HEK293 (cell line): ENCODE measurements around the gene THSD4.

ENCODE experiments used
- CTCF ChIA-PET: fragments of 350-600 bp; formaldehyde crosslinking; extraction: SDS; loops from one replicate; lab custom pipeline; 2021; ENCODE audit warnings: antibody characterized with exemption; lab: Yijun Ruan, JAX
- POLR2A ChIA-PET: fragments of 300-600 bp; formaldehyde crosslinking; extraction: SDS; loops from one replicate; lab custom pipeline; 2020; ENCODE audit warnings: antibody characterized with exemption, inconsistent platforms; lab: Yijun Ruan, JAX
- H3K27ac ChIP-seq: fragments of 200-500 bp; sonication (Bioruptor generic); 2 replicates; pipeline ENCODE4 v1.5.1; 2014; ENCODE audit warnings: low read depth, low read length, control low read depth, inconsistent platforms; ENCODE audit errors: extremely low read depth
- H3K36me3 ChIP-seq, 2 experiments: fragments of 200-500 bp in 1 of 2; sonication (Bioruptor generic) in 1 of 2; 1 replicate in 1 of 2; 2 replicates in 1 of 2; pipeline ENCODE4 v1.5.1; 2014 to 2017; ENCODE audit warnings: inconsistent platforms in 2 of 2, low read length in 2 of 2; ENCODE audit not compliant: control insufficient read depth in 2 of 2, insufficient read depth in 1 of 2
- H3K4me1 ChIP-seq: fragments of 200-500 bp; sonication (Bioruptor generic); 2 replicates; pipeline ENCODE4 v1.5.1; 2014; ENCODE audit warnings: mild to moderate bottlenecking, low read length, inconsistent platforms; ENCODE audit not compliant: control insufficient read depth, insufficient read depth
- H3K4me3 ChIP-seq: 2 replicates; pipeline ENCODE4 v1.5.1; 2011; ENCODE audit warnings: low read depth, mild to moderate bottlenecking, control low read depth, low read length, moderate library complexity
- H3K9me3 ChIP-seq: fragments of 200-500 bp; sonication (Bioruptor generic); 2 replicates; pipeline ENCODE4 v1.5.1; 2014; ENCODE audit warnings: low read depth, low read length, inconsistent platforms; ENCODE audit not compliant: control insufficient read depth, insufficient read depth
- EGR2 ChIP-seq: fragments of 450-650 bp; formaldehyde crosslinking; IDR thresholded peaks from 2 replicates; pipeline ENCODE4 v1.5.1; 2016; ENCODE audit warnings: low read depth, missing biosample characterization, missing genetic modification characterization
- KLF1 ChIP-seq: fragments of 450-650 bp; formaldehyde crosslinking; IDR thresholded peaks from 2 replicates; pipeline ENCODE4 v1.5.1; 2016; ENCODE audit warnings: missing biosample characterization, missing genetic modification characterization
- MYNN ChIP-seq: fragments of 450-650 bp; formaldehyde crosslinking; IDR thresholded peaks from 2 replicates; pipeline ENCODE4 v1.5.1; 2016; ENCODE audit warnings: missing biosample characterization, missing genetic modification characterization, borderline replicate concordance
- SETDB1 ChIP-seq: IDR thresholded peaks from one replicate; pipeline ENCODE4 v1.6.1; 2017; ENCODE audit warnings: mild to moderate bottlenecking, low read length, moderate library complexity, mixed read lengths; ENCODE audit not compliant: insufficient read length
- SP7 ChIP-seq: fragments of 450-650 bp; formaldehyde crosslinking; IDR thresholded peaks from 2 replicates; pipeline ENCODE4 v1.5.1; 2016; ENCODE audit warnings: missing biosample characterization, missing genetic modification characterization
- WT1 ChIP-seq: fragments of 450-650 bp; formaldehyde crosslinking; IDR thresholded peaks from 2 replicates; pipeline ENCODE4 v1.5.1; 2016; ENCODE audit warnings: missing biosample characterization, missing genetic modification characterization
- ZBTB20 ChIP-seq: fragments of 450-650 bp; formaldehyde crosslinking; IDR thresholded peaks from 2 replicates; pipeline ENCODE4 v1.5.1; 2016; ENCODE audit warnings: missing biosample characterization, missing genetic modification characterization
- ZFHX2 ChIP-seq: fragments of 450-650 bp; formaldehyde crosslinking; conservative IDR thresholded peaks from 2 replicates; pipeline ENCODE4 v1.5.1; 2016; ENCODE audit warnings: missing biosample characterization, missing genetic modification characterization
- ZNF24 ChIP-seq: fragments of 450-650 bp; formaldehyde crosslinking; IDR thresholded peaks from 2 replicates; pipeline ENCODE4 v1.5.1; 2016; ENCODE audit warnings: missing biosample characterization, missing genetic modification characterization
- ZNF335 ChIP-seq: fragments of 450-650 bp; formaldehyde crosslinking; conservative IDR thresholded peaks from 2 replicates; pipeline ENCODE4 v1.5.1; 2016; ENCODE audit warnings: missing biosample characterization, missing genetic modification characterization
- ZNF341 ChIP-seq: fragments of 450-650 bp; formaldehyde crosslinking; IDR thresholded peaks from 2 replicates; pipeline ENCODE4; 2016; ENCODE audit warnings: low read depth, missing biosample characterization, missing genetic modification characterization
- ZNF391 ChIP-seq: fragments of 450-650 bp; formaldehyde crosslinking; IDR thresholded peaks from 2 replicates; pipeline ENCODE4 v1.5.1; 2016; ENCODE audit warnings: low read depth, missing biosample characterization, missing genetic modification characterization, borderline replicate concordance
- ZNF416 ChIP-seq: fragments of 450-650 bp; formaldehyde crosslinking; IDR thresholded peaks from 2 replicates; pipeline ENCODE4 v1.5.1; 2016; ENCODE audit warnings: missing biosample characterization, missing genetic modification characterization
- ZNF426 ChIP-seq: fragments of 450-650 bp; formaldehyde crosslinking; IDR thresholded peaks from 2 replicates; pipeline ENCODE4 v1.5.1; 2017; ENCODE audit warnings: missing biosample characterization, missing genetic modification characterization, mild to moderate bottlenecking, inconsistent platforms, moderate library complexity
- ZNF529 ChIP-seq: fragments of 450-650 bp; formaldehyde crosslinking; IDR thresholded peaks from 2 replicates; pipeline ENCODE4 v1.5.1; 2017; ENCODE audit warnings: missing genetic modification characterization, missing biosample characterization; ENCODE audit not compliant: insufficient replicate concordance
- ZNF558 ChIP-seq: fragments of 450-650 bp; formaldehyde crosslinking; IDR thresholded peaks from 2 replicates; pipeline ENCODE4 v1.5.1; 2016; ENCODE audit warnings: missing biosample characterization, missing genetic modification characterization
- ZNF624 ChIP-seq: fragments of 450-650 bp; formaldehyde crosslinking; IDR thresholded peaks from 2 replicates; pipeline ENCODE4 v1.5.1; 2017; ENCODE audit warnings: missing biosample characterization, missing genetic modification characterization
- ZNF658 ChIP-seq: fragments of 450-650 bp; formaldehyde crosslinking; IDR thresholded peaks from 2 replicates; pipeline ENCODE4; 2016; ENCODE audit warnings: missing biosample characterization, missing genetic modification characterization
- ZNF664 ChIP-seq: fragments of 450-650 bp; formaldehyde crosslinking; IDR thresholded peaks from 2 replicates; pipeline ENCODE4 v1.5.1; 2016; ENCODE audit warnings: missing biosample characterization, missing genetic modification characterization
- ZNF677 ChIP-seq: fragments of 450-650 bp; IDR thresholded peaks from 2 replicates; pipeline ENCODE4 v1.5.0; 2018; ENCODE audit warnings: missing biosample characterization, mild to moderate bottlenecking, missing genetic modification characterization, moderate library complexity
- ZNF701 ChIP-seq: fragments of 450-650 bp; formaldehyde crosslinking; IDR thresholded peaks from 2 replicates; pipeline ENCODE4 v1.5.1; 2016; ENCODE audit warnings: missing biosample characterization, missing genetic modification characterization
- ZNF792 ChIP-seq: fragments of 450-650 bp; formaldehyde crosslinking; IDR thresholded peaks from 2 replicates; pipeline ENCODE4 v1.5.1; 2016; ENCODE audit warnings: missing biosample characterization, missing genetic modification characterization
- ZNF843 ChIP-seq: fragments of 450-650 bp; formaldehyde crosslinking; IDR thresholded peaks from 2 replicates; pipeline ENCODE4 v1.5.1; 2016; ENCODE audit warnings: missing biosample characterization, missing genetic modification characterization
- ZSCAN23 ChIP-seq: fragments of 450-650 bp; formaldehyde crosslinking; IDR thresholded peaks from 2 replicates; pipeline ENCODE4 v1.5.1; 2016; ENCODE audit warnings: missing biosample characterization, missing genetic modification characterization
- TF ChIP-seq, protein P1 (sequence below): fragments of 450-650 bp; formaldehyde crosslinking; conservative IDR thresholded peaks from 2 replicates; pipeline ENCODE4 v1.5.1; 2016; ENCODE audit warnings: low read depth, missing biosample characterization, missing genetic modification characterization
- TF ChIP-seq, protein P2 (sequence below): fragments of 450-650 bp; formaldehyde crosslinking; IDR thresholded peaks from 2 replicates; pipeline ENCODE4 v1.5.1; 2017; ENCODE audit warnings: missing biosample characterization, missing genetic modification characterization
- TF ChIP-seq, protein P3 (sequence below): fragments of 450-650 bp; formaldehyde crosslinking; IDR thresholded peaks from 2 replicates; pipeline ENCODE4 v1.5.1; 2016; ENCODE audit warnings: missing biosample characterization, missing genetic modification characterization
- TF ChIP-seq, protein P4 (sequence below): fragments of 450-650 bp; formaldehyde crosslinking; IDR thresholded peaks from 2 replicates; pipeline ENCODE4 v1.5.1; 2016; ENCODE audit warnings: missing biosample characterization, missing genetic modification characterization
- TF ChIP-seq, protein P5 (sequence below): fragments of 450-650 bp; formaldehyde crosslinking; optimal IDR thresholded peaks from 2 replicates; pipeline ENCODE3; 2016; ENCODE audit warnings: missing biosample characterization, mild to moderate bottlenecking, missing genetic modification characterization

Gene THSD4

DNA sequence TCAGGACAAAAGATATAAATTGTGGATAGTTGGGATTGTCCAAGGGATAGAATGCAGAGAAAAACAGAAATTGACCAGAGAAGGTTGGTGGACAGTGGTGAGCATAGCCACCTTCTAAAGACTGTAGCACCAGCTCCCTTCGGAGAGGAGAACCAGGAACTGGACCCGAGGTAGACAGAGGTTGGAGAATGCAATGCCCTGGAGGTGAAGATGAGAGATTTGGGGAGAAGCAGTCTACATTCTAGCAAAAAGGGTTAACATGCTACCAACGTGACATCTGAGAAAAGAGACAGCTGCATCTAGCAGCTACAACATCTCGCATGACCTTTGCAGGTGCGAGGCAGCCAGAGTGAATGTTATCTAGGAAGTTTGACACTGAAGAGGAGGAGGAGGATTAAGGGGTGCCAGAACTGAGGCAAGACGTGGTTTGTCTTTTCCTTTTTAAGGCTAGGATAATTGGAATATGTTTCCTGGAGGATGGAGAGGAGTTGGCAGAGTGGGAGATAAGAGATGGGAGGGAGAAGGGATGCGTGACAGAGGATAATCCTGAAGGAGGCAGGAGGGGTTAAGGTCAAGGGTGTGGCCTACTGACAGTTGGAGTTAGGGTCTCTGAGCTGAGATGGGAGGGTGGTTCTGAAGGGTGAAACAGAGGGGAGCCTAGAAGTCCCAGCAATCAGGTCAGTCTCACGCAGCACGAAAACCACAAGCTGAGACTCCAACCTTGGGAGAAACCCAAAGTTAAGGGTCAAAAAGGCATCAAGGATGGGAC is 591.4 kb downstream of the THSD4 start:
- H3K4me3 ChIP-seq: no peak overlapping the region
- H3K27ac ChIP-seq: no peak overlapping the region
- POLR2A ChIA-PET: no interaction called here
- CTCF ChIA-PET: interaction anchor here (0.8 to 1.5 kb wide), 5 partner anchors 23 to 131 kb away, joined by 3 to 5 read pairs (median 4); no protein-coding TSS in a partner anchor
- H3K36me3 ChIP-seq: no peaks in the 10 kb centered on the region
- no peaks in the 10 kb centered on the region for H3K9me3 ChIP-seq
- H3K4me1 ChIP-seq: peaks cover 23% of the 10 kb centered on the region
- TF ChIP-seq ZNF391 (tag by site-specific recombination): no peak
- TF ChIP-seq ZNF335 (tag by site-specific recombination): no peak
- TF ChIP-seq ZNF624 (tag by site-specific recombination): no peak
- TF ChIP-seq SP7 (tag by site-specific recombination): no peak
- TF ChIP-seq SETDB1: no peak
- no peak for TF ChIP-seq ZNF529
- no peak for TF ChIP-seq ZNF558
- no peak for TF ChIP-seq ZNF701 (tag by site-specific recombination)
- no peak for TF ChIP-seq ZNF792 (tag by site-specific recombination)
- TF ChIP-seq ZNF341: no peak
- no peak for TF ChIP-seq MYNN (tag by site-specific recombination)
- peak; percentile 88 for TF ChIP-seq EGR2 (tag by site-specific recombination)
- TF ChIP-seq ZNF843 (tag by site-specific recombination): no peak
- TF ChIP-seq ZNF426: no peak
- no peak for TF ChIP-seq ZNF658 (tag by site-specific recombination)
- peak; percentile 54 for TF ChIP-seq WT1 (tag by site-specific recombination)
- TF ChIP-seq, protein P1, sequence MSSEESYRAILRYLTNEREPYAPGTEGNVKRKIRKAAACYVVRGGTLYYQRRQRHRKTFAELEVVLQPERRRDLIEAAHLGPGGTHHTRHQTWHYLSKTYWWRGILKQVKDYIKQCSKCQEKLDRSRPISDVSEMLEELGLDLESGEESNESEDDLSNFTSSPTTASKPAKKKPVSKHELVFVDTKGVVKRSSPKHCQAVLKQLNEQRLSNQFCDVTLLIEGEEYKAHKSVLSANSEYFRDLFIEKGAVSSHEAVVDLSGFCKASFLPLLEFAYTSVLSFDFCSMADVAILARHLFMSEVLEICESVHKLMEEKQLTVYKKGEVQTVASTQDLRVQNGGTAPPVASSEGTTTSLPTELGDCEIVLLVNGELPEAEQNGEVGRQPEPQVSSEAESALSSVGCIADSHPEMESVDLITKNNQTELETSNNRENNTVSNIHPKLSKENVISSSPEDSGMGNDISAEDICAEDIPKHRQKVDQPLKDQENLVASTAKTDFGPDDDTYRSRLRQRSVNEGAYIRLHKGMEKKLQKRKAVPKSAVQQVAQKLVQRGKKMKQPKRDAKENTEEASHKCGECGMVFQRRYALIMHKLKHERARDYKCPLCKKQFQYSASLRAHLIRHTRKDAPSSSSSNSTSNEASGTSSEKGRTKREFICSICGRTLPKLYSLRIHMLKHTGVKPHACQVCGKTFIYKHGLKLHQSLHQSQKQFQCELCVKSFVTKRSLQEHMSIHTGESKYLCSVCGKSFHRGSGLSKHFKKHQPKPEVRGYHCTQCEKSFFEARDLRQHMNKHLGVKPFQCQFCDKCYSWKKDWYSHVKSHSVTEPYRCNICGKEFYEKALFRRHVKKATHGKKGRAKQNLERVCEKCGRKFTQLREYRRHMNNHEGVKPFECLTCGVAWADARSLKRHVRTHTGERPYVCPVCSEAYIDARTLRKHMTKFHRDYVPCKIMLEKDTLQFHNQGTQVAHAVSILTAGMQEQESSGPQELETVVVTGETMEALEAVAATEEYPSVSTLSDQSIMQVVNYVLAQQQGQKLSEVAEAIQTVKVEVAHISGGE: no peak
- no peak for TF ChIP-seq ZNF24
- 0 out of 2 replicates have a peak, but pooled peaks have one; percentile 23 for TF ChIP-seq KLF1
- no peak for TF ChIP-seq ZSCAN23
- peak; percentile 56 for TF ChIP-seq ZFHX2 (tag by site-specific recombination)
- TF ChIP-seq, protein P2, sequence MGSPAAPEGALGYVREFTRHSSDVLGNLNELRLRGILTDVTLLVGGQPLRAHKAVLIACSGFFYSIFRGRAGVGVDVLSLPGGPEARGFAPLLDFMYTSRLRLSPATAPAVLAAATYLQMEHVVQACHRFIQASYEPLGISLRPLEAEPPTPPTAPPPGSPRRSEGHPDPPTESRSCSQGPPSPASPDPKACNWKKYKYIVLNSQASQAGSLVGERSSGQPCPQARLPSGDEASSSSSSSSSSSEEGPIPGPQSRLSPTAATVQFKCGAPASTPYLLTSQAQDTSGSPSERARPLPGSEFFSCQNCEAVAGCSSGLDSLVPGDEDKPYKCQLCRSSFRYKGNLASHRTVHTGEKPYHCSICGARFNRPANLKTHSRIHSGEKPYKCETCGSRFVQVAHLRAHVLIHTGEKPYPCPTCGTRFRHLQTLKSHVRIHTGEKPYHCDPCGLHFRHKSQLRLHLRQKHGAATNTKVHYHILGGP (tag by site-specific recombination): no peak
- TF ChIP-seq, protein P3, sequence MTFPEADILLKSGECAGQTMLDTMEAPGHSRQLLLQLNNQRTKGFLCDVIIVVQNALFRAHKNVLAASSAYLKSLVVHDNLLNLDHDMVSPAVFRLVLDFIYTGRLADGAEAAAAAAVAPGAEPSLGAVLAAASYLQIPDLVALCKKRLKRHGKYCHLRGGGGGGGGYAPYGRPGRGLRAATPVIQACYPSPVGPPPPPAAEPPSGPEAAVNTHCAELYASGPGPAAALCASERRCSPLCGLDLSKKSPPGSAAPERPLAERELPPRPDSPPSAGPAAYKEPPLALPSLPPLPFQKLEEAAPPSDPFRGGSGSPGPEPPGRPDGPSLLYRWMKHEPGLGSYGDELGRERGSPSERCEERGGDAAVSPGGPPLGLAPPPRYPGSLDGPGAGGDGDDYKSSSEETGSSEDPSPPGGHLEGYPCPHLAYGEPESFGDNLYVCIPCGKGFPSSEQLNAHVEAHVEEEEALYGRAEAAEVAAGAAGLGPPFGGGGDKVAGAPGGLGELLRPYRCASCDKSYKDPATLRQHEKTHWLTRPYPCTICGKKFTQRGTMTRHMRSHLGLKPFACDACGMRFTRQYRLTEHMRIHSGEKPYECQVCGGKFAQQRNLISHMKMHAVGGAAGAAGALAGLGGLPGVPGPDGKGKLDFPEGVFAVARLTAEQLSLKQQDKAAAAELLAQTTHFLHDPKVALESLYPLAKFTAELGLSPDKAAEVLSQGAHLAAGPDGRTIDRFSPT (tag by site-specific recombination): no peak
- TF ChIP-seq, protein P4, sequence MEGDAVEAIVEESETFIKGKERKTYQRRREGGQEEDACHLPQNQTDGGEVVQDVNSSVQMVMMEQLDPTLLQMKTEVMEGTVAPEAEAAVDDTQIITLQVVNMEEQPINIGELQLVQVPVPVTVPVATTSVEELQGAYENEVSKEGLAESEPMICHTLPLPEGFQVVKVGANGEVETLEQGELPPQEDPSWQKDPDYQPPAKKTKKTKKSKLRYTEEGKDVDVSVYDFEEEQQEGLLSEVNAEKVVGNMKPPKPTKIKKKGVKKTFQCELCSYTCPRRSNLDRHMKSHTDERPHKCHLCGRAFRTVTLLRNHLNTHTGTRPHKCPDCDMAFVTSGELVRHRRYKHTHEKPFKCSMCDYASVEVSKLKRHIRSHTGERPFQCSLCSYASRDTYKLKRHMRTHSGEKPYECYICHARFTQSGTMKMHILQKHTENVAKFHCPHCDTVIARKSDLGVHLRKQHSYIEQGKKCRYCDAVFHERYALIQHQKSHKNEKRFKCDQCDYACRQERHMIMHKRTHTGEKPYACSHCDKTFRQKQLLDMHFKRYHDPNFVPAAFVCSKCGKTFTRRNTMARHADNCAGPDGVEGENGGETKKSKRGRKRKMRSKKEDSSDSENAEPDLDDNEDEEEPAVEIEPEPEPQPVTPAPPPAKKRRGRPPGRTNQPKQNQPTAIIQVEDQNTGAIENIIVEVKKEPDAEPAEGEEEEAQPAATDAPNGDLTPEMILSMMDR (tag by site-specific recombination): no peak
- TF ChIP-seq, protein P5, sequence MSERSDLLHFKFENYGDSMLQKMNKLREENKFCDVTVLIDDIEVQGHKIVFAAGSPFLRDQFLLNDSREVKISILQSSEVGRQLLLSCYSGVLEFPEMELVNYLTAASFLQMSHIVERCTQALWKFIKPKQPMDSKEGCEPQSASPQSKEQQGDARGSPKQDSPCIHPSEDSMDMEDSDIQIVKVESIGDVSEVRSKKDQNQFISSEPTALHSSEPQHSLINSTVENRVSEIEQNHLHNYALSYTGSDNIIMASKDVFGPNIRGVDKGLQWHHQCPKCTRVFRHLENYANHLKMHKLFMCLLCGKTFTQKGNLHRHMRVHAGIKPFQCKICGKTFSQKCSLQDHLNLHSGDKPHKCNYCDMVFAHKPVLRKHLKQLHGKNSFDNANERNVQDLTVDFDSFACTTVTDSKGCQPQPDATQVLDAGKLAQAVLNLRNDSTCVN (tag by site-specific recombination): no peak
- no peak for TF ChIP-seq ZNF664
- TF ChIP-seq ZBTB20 (tag by site-specific recombination): no peak
- no peak for TF ChIP-seq ZNF416 (tag by site-specific recombination)
- TF ChIP-seq ZNF677 (tag by site-specific recombination): no peak
